GM12878 (cell line): ENCODE data around the gene SAMD4A. TPM values are rescaled to one million over a fixed set of nuclear protein-coding genes. Genes with fewer than 3 reads are reported as not detected.

ENCODE experiments used
- ATAC-seq: fragments of 200-7000 bp; cut with Tn5 transposase; 3 replicates; pipeline ENCODE4 v1.9.1; 2020; ENCODE audit warnings: mild to moderate bottlenecking, moderate library complexity
- BruUV-seq: library from RNA; stranded (reverse); fragments of 400-500 nt; replicated peaks from 2 replicates; lab custom pipeline; 2021; lab: Mats Ljungman, UMichigan
- CTCF ChIA-PET: fragments of 300-600 bp; sonication (Branson Sonifier 250); formaldehyde crosslinking; extraction: SDS; loops from one replicate; lab custom pipeline; 2021; ENCODE audit warnings: inconsistent platforms; lab: Yijun Ruan, JAX
- POLR2A ChIA-PET: fragments of 350-600 bp; formaldehyde crosslinking; extraction: SDS; loops from one replicate; lab custom pipeline; 2021; ENCODE audit warnings: inconsistent platforms; lab: Charles Lee
- RAD21 ChIA-PET: fragments of 300-600 bp; sonication (Branson Sonifier 250); formaldehyde crosslinking; loops from one replicate; lab custom pipeline; 2023; ENCODE audit warnings: antibody characterized with exemption; ENCODE audit not compliant: unreplicated experiment; lab: Charles Lee
- SMC1A ChIA-PET: fragments of 300-600 bp; sonication (Branson Sonifier 250); formaldehyde crosslinking; loops from one replicate; lab custom pipeline; 2023; ENCODE audit not compliant: unreplicated experiment, uncharacterized antibody; lab: Charles Lee
- DNase-seq: peaks from one replicate; pipeline ENCODE4 v3.0.0-alpha.2; 2011; ENCODE audit warnings: low read depth, low spot score
- FAIRE-seq: peaks from 3 replicates; lab custom pipeline; 2011; peaks lifted over from hg19 to GRCh38; lab: Jason Lieb, UNC
- H2AFZ ChIP-seq: 2 replicates; pipeline ENCODE4 v1.6.0; 2011; ENCODE audit warnings: low read depth, low read length, control low read depth; ENCODE audit not compliant: control insufficient read depth
- H3K27ac ChIP-seq: 2 replicates; pipeline ENCODE4 v1.5.1; 2011; ENCODE audit warnings: control low read depth; ENCODE audit not compliant: control insufficient read depth, insufficient read depth
- H3K27me3 ChIP-seq, 2 experiments: replicated peaks in 1 of 2; 2 replicates each; pipeline versions ENCODE4 v1.6.0 to v1.6.1; 2011; ENCODE audit warnings: low read length in 1 of 2; ENCODE audit not compliant: control insufficient read depth in 2 of 2, insufficient read depth in 2 of 2
- H3K36me3 ChIP-seq, 2 experiments: 2 replicates each; pipeline ENCODE4 v1.5.1; 2011; ENCODE audit warnings: low read length in 1 of 2; ENCODE audit not compliant: control insufficient read depth in 2 of 2, insufficient read depth in 2 of 2
- H3K4me1 ChIP-seq: 2 replicates; pipeline ENCODE4 v1.6.1; 2011; ENCODE audit warnings: mild to moderate bottlenecking, low read length, moderate library complexity, mixed read lengths; ENCODE audit not compliant: control insufficient read depth, insufficient read depth
- H3K4me2 ChIP-seq: 2 replicates; pipeline ENCODE4 v1.6.0; 2011; ENCODE audit warnings: control low read depth; ENCODE audit not compliant: control insufficient read depth, insufficient read depth
- H3K4me3 ChIP-seq: fragments of 200-600 bp; sonication (generic); 2 replicates; pipeline ENCODE4 v1.5.1; 2016
- H3K79me2 ChIP-seq: 2 replicates; pipeline ENCODE4 v1.6.0; 2011; ENCODE audit warnings: low read length; ENCODE audit not compliant: control insufficient read depth, insufficient read depth
- H3K9ac ChIP-seq: 2 replicates; pipeline ENCODE4 v1.8.0; 2011; ENCODE audit warnings: low read length, control low read depth, mixed read lengths; ENCODE audit not compliant: control insufficient read depth, insufficient read depth
- H3K9me3 ChIP-seq: replicated peaks from 3 replicates; pipeline ENCODE4 v1.5.1; 2011; ENCODE audit warnings: mild to moderate bottlenecking, low read length; ENCODE audit not compliant: control insufficient read depth, insufficient read depth
- H4K20me1 ChIP-seq: 2 replicates; pipeline ENCODE4 v1.6.0; 2011; ENCODE audit not compliant: control insufficient read depth, insufficient read depth
- CBFB ChIP-seq: IDR thresholded peaks from 2 replicates; pipeline ENCODE4 v1.6.1; 2016; ENCODE audit warnings: antibody characterized with exemption, low read depth
- CEBPB ChIP-seq, 2 experiments: fragments of 150-350 bp in 1 of 2; IDR thresholded peaks; 2 replicates each; pipeline ENCODE4 v1.6.1; 2012 to 2014; ENCODE audit warnings: low read depth in 2 of 2, low read length in 2 of 2, borderline replicate concordance in 1 of 2, inconsistent platforms in 1 of 2
- HDGF ChIP-seq: fragments of 450-650 bp; IDR thresholded peaks from 2 replicates; pipeline ENCODE4 v1.6.1; 2016; ENCODE audit warnings: antibody characterized with exemption
- KLF5 ChIP-seq: fragments of 450-650 bp; IDR thresholded peaks from 2 replicates; pipeline ENCODE4 v1.6.1; 2014; ENCODE audit warnings: mild to moderate bottlenecking; ENCODE audit not compliant: partially characterized antibody
- MTA3 ChIP-seq: IDR thresholded peaks from 2 replicates; pipeline ENCODE4 v1.6.1; 2012; ENCODE audit warnings: low read length, inconsistent platforms, borderline replicate concordance
- PAX5 ChIP-seq: IDR thresholded peaks from 2 replicates; pipeline ENCODE4 v1.6.1; 2011; ENCODE audit warnings: low read depth, low read length, borderline replicate concordance
- RELA ChIP-seq: fragments of 450-650 bp; IDR thresholded peaks from 2 replicates; pipeline ENCODE4 v1.8.0; 2014; ENCODE audit warnings: borderline replicate concordance; ENCODE audit not compliant: partially characterized antibody
- SMARCA5 ChIP-seq: fragments of 450-650 bp; IDR thresholded peaks from 2 replicates; pipeline ENCODE4 v1.6.1; 2017; ENCODE audit warnings: mild to moderate bottlenecking
- SP1 ChIP-seq: IDR thresholded peaks from one replicate; pipeline ENCODE4 v1.6.1; 2011; ENCODE audit warnings: low read depth, low read length
- SPI1 ChIP-seq: IDR thresholded peaks from 2 replicates; pipeline ENCODE4 v1.6.1; 2011; ENCODE audit warnings: low read depth, mild to moderate bottlenecking, low read length, moderate library complexity, borderline replicate concordance; ENCODE audit not compliant: insufficient read depth
- STAT1 ChIP-seq: fragments of 450-650 bp; conservative IDR thresholded peaks from 2 replicates; pipeline ENCODE4 v1.6.1; 2014; ENCODE audit warnings: antibody characterized with exemption, mild to moderate bottlenecking
- WGBS: methylation state at CpG from one replicate; pipeline ENCODE4 v1.1.6; 2016; ENCODE audit warnings: low lambda C conversion rate; ENCODE audit not compliant: insufficient replicate concordance, insufficient coverage; ENCODE audit errors: missing lambda C conversion rate; 5-methylcytosine and 5-hydroxymethylcytosine counted together
- in situ Hi-C: fragments of 300-500 bp; cut with MboI; formaldehyde crosslinking; loops from 9 replicates; pipeline ENCODE4 v1.14.3; 2018; ENCODE audit warnings: mixed read lengths
- intact Hi-C: fragments of 100-400 bp; cut with micrococcal nuclease; formaldehyde crosslinking; loops from one replicate; pipeline ENCODE4 v1.14.2; 2022; ENCODE audit not compliant: unreplicated experiment
- polyA plus RNA-seq, 11 experiments: library from polyadenylated mRNA; depleted of rRNA in 4 of 11; unstranded in 6 of 11; stranded (reverse) in 5 of 11; fragments of >200 nt; fragmentation: Nextera tagmentation in 4 of 11; fragmentation: Illumina TruSeq in 1 of 11; extraction: Ambion mirVana in 4 of 11; extraction: Trizol in 1 of 11; gene quantifications; 1 replicate in 1 of 11; 2 replicates in 10 of 11; pipeline versions ENCODE4 v1.2.1 to v1.2.3, GENCODE V29; 2011 to 2016; ENCODE audit warnings: inconsistent platforms in 2 of 11, missing spikeins in 2 of 11, low read depth in 1 of 11
- total RNA-seq, 4 experiments: library from RNA; depleted of rRNA in 3 of 4; stranded (reverse); fragments of >200 nt in 3 of 4; fragmentation: Illumina TruSeq in 1 of 4; extraction: Trizol in 1 of 4; gene quantifications; 2 replicates each; pipeline versions ENCODE4 v1.2.1 to v1.2.3, GENCODE V29; 2013 to 2021
- TF ChIP-seq, protein P1 (sequence below): fragments of 450-650 bp; IDR thresholded peaks from 2 replicates; pipeline ENCODE4 v1.6.1; 2017; ENCODE audit warnings: antibody characterized with exemption, mild to moderate bottlenecking, moderate library complexity
- TF ChIP-seq, protein P2 (sequence below): IDR thresholded peaks from 2 replicates; pipeline ENCODE4 v1.6.1; 2011; ENCODE audit warnings: low read depth, low read length, improper control_type of control experiment, borderline replicate concordance

SAMD4A gene
- total and polyA plus RNA-seq, 10 of the 15 experiments (the other 5 are each of a cell fraction or from before 2014, with no cell fraction given) = 0.05 to 0.56 (median 0.31) TPM

DNA sequence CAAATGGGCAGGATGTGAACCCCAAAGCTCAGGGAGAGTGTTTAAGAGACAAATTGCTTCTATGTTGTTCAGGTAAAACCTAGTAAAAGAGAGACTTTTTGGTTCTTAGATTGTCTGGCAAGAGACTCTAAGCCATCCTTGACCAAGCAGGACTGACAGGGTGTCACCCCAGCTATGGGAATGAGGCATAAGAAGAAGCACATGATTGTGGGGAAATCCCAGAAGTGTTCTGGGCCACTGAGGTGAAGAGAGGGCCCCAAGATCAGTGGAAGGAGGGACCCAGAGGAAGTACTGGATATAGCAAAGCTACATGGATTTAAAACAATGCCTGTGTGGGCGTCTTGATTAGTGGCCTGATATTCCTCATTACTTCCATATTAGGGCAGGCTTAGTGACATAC is 99.0 kb downstream of the SAMD4A start:
- H3K27me3 ChIP-seq = no peaks in the 10 kb centered on the region
- no TSS peak for BruUV-seq
- TF ChIP-seq STAT1 = no peak
- peak; percentile 15 for TF ChIP-seq RELA
- TF ChIP-seq, all 136 proteins: peak for 1
- no peaks in the 10 kb centered on the region for H4K20me1 ChIP-seq
- H3K36me3 ChIP-seq = no peaks in the 10 kb centered on the region
- ChIA-PET CTCF (interaction anchor here (1.2 to 2.0 kb wide), 3 partner anchors 23 to 37 kb away, joined by 3 to 10 read pairs (median 5); no protein-coding TSS in a partner anchor), SMC1A (interaction anchor here (1.1 to 1.6 kb wide), 3 partner anchors 12 to 20 kb away, joined by 3 to 4 read pairs (median 4); no protein-coding TSS in a partner anchor), RAD21 (no interaction called here), POLR2A (no interaction called here)
- no peak overlapping the region for H2AFZ ChIP-seq
- no peak overlapping the region for H3K4me3 ChIP-seq
- H3K79me2 ChIP-seq = no peaks in the 10 kb centered on the region
- H3K27ac ChIP-seq = no peak overlapping the region
- no peak overlapping the region for H3K4me2 ChIP-seq
- intact Hi-C loops = no loop called here
- DNase-seq (peak; percentile 9), ATAC-seq (peak; percentile 66), FAIRE-seq (no peak)
- no peak overlapping the region for H3K9ac ChIP-seq
- no peaks in the 10 kb centered on the region for H3K4me1 ChIP-seq
- 71% methylated on average over 1 of the region's 1 CpG for WGBS
- no peaks in the 10 kb centered on the region for H3K9me3 ChIP-seq
- in situ Hi-C loops = no loop called here

DNA sequence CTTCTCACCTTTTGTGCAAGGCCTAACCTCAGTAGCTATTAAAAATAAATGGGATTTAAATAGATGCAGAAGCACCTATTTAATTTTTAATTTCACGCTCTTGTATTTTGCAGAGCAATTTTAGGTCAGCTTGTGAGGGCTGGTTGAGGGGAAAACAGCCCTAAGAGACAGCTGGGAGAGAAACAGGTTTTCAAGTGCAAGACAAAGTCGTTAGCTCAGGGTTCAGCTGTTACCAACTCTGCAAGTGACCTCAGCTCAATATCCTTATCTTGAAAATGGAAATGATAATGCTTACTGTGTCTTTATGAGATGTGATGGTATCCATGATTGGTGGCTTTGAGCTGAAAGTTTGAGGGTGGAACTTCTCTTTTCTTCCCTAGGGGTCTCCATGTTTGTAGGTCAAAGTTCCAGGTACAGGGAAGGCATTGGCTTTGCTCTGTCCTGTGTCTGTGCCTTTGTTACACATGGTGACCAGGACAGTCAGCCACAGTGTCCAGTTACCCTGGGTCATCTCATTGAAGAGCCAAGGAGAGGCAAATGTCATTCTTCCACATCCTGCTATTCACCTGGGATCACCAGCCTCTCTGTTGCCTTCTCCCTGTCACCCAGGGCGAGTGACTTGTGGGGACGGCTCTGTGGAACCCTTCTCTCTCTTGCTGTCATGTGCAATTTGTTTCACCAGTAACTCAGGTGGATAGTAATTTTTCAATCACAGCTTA is 100.3 kb downstream of the SAMD4A start:
- no peaks in the 10 kb centered on the region for H3K79me2 ChIP-seq
- no peak overlapping the region for H3K4me2 ChIP-seq
- H2AFZ ChIP-seq = no peak overlapping the region
- BruUV-seq = no TSS peak
- FAIRE-seq (no peak), ATAC-seq (no peak), DNase-seq (no peak)
- H3K27me3 ChIP-seq = no peaks in the 10 kb centered on the region
- ChIA-PET POLR2A (no interaction called here), RAD21 (interaction anchor here (1.0 kb wide), 1 partner anchor 9 kb away, joined by 3 read pairs; no protein-coding TSS in a partner anchor), SMC1A (interaction anchor here (1.0 to 1.6 kb wide), 5 partner anchors 13 to 106 kb away, joined by 3 to 4 read pairs (median 4); no protein-coding TSS in a partner anchor), CTCF (interaction anchor here (1.0 to 2.0 kb wide), 4 partner anchors 11 to 38 kb away, joined by 3 to 10 read pairs (median 4); no protein-coding TSS in a partner anchor)
- H3K4me1 ChIP-seq = no peaks in the 10 kb centered on the region; the same call in 1 of the 2 replicates
- in situ Hi-C loops = no loop called here
- no peak overlapping the region for H3K27ac ChIP-seq
- no peaks in the 10 kb centered on the region for H3K9me3 ChIP-seq
- 81% methylated on average over 4 of the region's 4 CpGs for WGBS
- H3K9ac ChIP-seq = no peak overlapping the region
- no peak overlapping the region for H3K4me3 ChIP-seq
- H4K20me1 ChIP-seq = no peaks in the 10 kb centered on the region
- intact Hi-C loops = no loop called here
- no peaks in the 10 kb centered on the region for H3K36me3 ChIP-seq
- TF ChIP-seq STAT1 (no peak), MTA3 (no peak), HDGF (no peak), CBFB (no peak), SP1 (no peak), PAX5 (no peak), SMARCA5 (no peak), CEBPB (IDR thresholded peaks at IDR 0.05; ENCODE audit: borderline replicate concordance in 1 of 2, low read depth in 2 of 2, low read length in 2 of 2) (no peak), KLF5 (no peak), SPI1 (no peak)
- TF ChIP-seq, protein P1, sequence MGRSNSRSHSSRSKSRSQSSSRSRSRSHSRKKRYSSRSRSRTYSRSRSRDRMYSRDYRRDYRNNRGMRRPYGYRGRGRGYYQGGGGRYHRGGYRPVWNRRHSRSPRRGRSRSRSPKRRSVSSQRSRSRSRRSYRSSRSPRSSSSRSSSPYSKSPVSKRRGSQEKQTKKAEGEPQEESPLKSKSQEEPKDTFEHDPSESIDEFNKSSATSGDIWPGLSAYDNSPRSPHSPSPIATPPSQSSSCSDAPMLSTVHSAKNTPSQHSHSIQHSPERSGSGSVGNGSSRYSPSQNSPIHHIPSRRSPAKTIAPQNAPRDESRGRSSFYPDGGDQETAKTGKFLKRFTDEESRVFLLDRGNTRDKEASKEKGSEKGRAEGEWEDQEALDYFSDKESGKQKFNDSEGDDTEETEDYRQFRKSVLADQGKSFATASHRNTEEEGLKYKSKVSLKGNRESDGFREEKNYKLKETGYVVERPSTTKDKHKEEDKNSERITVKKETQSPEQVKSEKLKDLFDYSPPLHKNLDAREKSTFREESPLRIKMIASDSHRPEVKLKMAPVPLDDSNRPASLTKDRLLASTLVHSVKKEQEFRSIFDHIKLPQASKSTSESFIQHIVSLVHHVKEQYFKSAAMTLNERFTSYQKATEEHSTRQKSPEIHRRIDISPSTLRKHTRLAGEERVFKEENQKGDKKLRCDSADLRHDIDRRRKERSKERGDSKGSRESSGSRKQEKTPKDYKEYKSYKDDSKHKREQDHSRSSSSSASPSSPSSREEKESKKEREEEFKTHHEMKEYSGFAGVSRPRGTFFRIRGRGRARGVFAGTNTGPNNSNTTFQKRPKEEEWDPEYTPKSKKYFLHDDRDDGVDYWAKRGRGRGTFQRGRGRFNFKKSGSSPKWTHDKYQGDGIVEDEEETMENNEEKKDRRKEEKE = no peak
- TF ChIP-seq, protein P2, sequence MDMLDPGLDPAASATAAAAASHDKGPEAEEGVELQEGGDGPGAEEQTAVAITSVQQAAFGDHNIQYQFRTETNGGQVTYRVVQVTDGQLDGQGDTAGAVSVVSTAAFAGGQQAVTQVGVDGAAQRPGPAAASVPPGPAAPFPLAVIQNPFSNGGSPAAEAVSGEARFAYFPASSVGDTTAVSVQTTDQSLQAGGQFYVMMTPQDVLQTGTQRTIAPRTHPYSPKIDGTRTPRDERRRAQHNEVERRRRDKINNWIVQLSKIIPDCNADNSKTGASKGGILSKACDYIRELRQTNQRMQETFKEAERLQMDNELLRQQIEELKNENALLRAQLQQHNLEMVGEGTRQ = no peak
